ENCODE measurements around the gene OR52E4.

DNA sequence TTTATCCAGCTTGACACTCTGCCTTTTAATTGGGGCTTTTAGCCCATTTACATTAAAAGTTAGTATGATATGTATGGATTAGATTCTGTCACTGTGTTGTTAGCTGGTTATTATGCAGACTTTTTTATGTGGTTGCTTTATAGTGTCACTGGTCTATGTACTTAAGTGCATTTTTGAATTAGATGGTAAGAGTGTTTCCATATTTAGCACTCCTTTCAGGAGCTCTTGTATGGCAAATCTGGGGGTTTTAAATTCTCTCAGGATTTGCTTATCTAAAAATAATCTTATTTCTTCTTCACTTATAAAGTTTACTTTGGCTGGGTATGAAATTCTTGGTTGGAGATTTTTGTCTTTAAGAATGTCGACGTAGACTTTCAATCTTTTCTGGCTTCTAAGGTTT is 42.7 kb upstream of the OR52E4 start:
- TF ChIP-seq, protein P1, sequence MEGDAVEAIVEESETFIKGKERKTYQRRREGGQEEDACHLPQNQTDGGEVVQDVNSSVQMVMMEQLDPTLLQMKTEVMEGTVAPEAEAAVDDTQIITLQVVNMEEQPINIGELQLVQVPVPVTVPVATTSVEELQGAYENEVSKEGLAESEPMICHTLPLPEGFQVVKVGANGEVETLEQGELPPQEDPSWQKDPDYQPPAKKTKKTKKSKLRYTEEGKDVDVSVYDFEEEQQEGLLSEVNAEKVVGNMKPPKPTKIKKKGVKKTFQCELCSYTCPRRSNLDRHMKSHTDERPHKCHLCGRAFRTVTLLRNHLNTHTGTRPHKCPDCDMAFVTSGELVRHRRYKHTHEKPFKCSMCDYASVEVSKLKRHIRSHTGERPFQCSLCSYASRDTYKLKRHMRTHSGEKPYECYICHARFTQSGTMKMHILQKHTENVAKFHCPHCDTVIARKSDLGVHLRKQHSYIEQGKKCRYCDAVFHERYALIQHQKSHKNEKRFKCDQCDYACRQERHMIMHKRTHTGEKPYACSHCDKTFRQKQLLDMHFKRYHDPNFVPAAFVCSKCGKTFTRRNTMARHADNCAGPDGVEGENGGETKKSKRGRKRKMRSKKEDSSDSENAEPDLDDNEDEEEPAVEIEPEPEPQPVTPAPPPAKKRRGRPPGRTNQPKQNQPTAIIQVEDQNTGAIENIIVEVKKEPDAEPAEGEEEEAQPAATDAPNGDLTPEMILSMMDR (conservative IDR thresholded peaks at IDR 0.05; ENCODE audit: low read depth, low read length): no peak
- TF ChIP-seq POLR2A (IDR thresholded peaks at IDR 0.05; ENCODE audit: low read depth, low read length): no peak
- TF ChIP-seq RCOR1 (IDR thresholded peaks at IDR 0.05; ENCODE audit: insufficient replicate concordance, low read length): no peak
- TF ChIP-seq, protein P2, sequence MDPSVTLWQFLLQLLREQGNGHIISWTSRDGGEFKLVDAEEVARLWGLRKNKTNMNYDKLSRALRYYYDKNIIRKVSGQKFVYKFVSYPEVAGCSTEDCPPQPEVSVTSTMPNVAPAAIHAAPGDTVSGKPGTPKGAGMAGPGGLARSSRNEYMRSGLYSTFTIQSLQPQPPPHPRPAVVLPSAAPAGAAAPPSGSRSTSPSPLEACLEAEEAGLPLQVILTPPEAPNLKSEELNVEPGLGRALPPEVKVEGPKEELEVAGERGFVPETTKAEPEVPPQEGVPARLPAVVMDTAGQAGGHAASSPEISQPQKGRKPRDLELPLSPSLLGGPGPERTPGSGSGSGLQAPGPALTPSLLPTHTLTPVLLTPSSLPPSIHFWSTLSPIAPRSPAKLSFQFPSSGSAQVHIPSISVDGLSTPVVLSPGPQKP (IDR thresholded peaks at IDR 0.05; ENCODE audit: borderline replicate concordance, low read depth, low read length): no peak
- TF ChIP-seq, protein P3, sequence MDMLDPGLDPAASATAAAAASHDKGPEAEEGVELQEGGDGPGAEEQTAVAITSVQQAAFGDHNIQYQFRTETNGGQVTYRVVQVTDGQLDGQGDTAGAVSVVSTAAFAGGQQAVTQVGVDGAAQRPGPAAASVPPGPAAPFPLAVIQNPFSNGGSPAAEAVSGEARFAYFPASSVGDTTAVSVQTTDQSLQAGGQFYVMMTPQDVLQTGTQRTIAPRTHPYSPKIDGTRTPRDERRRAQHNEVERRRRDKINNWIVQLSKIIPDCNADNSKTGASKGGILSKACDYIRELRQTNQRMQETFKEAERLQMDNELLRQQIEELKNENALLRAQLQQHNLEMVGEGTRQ (IDR thresholded peaks at IDR 0.05; ENCODE audit: low read depth, low read length): no peak
- TF ChIP-seq RFX5 (IDR thresholded peaks at IDR 0.05; ENCODE audit: low read depth, low read length): no peak
- no peak for TF ChIP-seq CEBPB (IDR thresholded peaks at IDR 0.05; ENCODE audit: low read depth, low read length)
- TF ChIP-seq NFE2L2 (IDR thresholded peaks at IDR 0.05; ENCODE audit: low read depth, low read length): no peak
- TF ChIP-seq MXI1 (IDR thresholded peaks at IDR 0.05; ENCODE audit: borderline replicate concordance, low read depth, low read length): no peak
- no peak for TF ChIP-seq SMC3 (IDR thresholded peaks at IDR 0.05; ENCODE audit: low read depth, low read length)
- no peak for TF ChIP-seq RAD21 (IDR thresholded peaks at IDR 0.05; ENCODE audit: low read length)
- TF ChIP-seq CHD1 (IDR thresholded peaks at IDR 0.05; ENCODE audit: low read depth, low read length): no peak

Data from IMR-90 (cell line).